Ovary (tissue), 3 donors: ENCODE measurements around the gene PAQR4.

Experiments
- CTCF ChIP-seq, 3 donors: fragments of 450-650 bp in 2 of 3; fragments of 200-600 bp in 1 of 3; IDR thresholded peaks; one replicate each; pipeline versions ENCODE4 v1.5.1 to v1.8.0; 2016 to 2022; ENCODE audit warnings: antibody characterized with exemption in 3 of 3, mild to moderate bottlenecking in 1 of 3
- POLR2A ChIP-seq: fragments of 450-650 bp; IDR thresholded peaks from one replicate; pipeline ENCODE4 v1.6.1; 2017; ENCODE audit warnings: antibody characterized with exemption, mild to moderate bottlenecking, moderate library complexity
- donor health status: DM: no; HTN: no; CAD: no.

GRCh38 chr16:3022684-3023414, 53.7 kb downstream of the PAQR4 start:
- TF ChIP-seq POLR2A (no peak), CTCF (IDR thresholded peaks at IDR 0.05) (no peak)
